HG02885 (cell line): ENCODE measurements around the gene TMEM141.
"Not testable (repeated sequence)": the region's sequence is repeated elsewhere in the genome, so short reads cannot be mapped to it uniquely, and the experiment has no call there.

Experiments used
- ATAC-seq: cut with Tn5 transposase; IDR thresholded peaks from one replicate; pipeline ENCODE4 v1.9.1; 2021; ENCODE audit warnings: mild to moderate bottlenecking; ENCODE audit not compliant: unreplicated experiment, poor library complexity

The TMEM141 gene

GRCh38 chr9:136829981-136830885, 39.1 kb downstream of the TMEM141 start:
- ATAC-seq = no peak

GRCh38 chr9:136831002-136831719, 40.0 kb downstream of the TMEM141 start:
- no peak for ATAC-seq

GRCh38 chr9:136831720-136832104, 40.6 kb downstream of the TMEM141 start:
- ATAC-seq = no peak

- ATAC-seq = no peak
Observed at GRCh38 chr9:136832581-136832980, 41.4 kb downstream of the TMEM141 start.

- ATAC-seq = not testable (repeated sequence)
Observed at GRCh38 chr9:136833381-136834048, 42.4 kb downstream of the TMEM141 start.

- ATAC-seq = no peak
Observed at GRCh38 chr9:136835162-136835931, 44.2 kb downstream of the TMEM141 start.

GRCh38 chr9:136835932-136836904, 45.1 kb downstream of the TMEM141 start:
- no peak for ATAC-seq

- ATAC-seq = no peak
Observed at GRCh38 chr9:136837146-136837855, 46.2 kb downstream of the TMEM141 start.

- ATAC-seq = not testable (repeated sequence)
Observed at GRCh38 chr9:136837856-136838277, 46.7 kb downstream of the TMEM141 start.

GRCh38 chr9:136838314-136839228, 47.4 kb downstream of the TMEM141 start:
- ATAC-seq = no peak

GRCh38 chr9:136839229-136840139, 48.3 kb downstream of the TMEM141 start:
- ATAC-seq = no peak

- ATAC-seq = no peak
Observed at GRCh38 chr9:136840140-136840876, 49.2 kb downstream of the TMEM141 start.

- no peak for ATAC-seq
Observed at GRCh38 chr9:136840877-136841645, 49.9 kb downstream of the TMEM141 start.

GRCh38 chr9:136841646-136842379, 50.7 kb downstream of the TMEM141 start:
- not testable (repeated sequence) for ATAC-seq
